Measurements from ENCODE around the gene KLHDC8A.

- TF ChIP-seq PRDM10 (tag by site-specific recombination; IDR thresholded peaks at IDR 0.05), result no peak
- no peak for TF ChIP-seq KLF17 (tag by site-specific recombination; IDR thresholded peaks at IDR 0.05)
- TF ChIP-seq, protein P1, sequence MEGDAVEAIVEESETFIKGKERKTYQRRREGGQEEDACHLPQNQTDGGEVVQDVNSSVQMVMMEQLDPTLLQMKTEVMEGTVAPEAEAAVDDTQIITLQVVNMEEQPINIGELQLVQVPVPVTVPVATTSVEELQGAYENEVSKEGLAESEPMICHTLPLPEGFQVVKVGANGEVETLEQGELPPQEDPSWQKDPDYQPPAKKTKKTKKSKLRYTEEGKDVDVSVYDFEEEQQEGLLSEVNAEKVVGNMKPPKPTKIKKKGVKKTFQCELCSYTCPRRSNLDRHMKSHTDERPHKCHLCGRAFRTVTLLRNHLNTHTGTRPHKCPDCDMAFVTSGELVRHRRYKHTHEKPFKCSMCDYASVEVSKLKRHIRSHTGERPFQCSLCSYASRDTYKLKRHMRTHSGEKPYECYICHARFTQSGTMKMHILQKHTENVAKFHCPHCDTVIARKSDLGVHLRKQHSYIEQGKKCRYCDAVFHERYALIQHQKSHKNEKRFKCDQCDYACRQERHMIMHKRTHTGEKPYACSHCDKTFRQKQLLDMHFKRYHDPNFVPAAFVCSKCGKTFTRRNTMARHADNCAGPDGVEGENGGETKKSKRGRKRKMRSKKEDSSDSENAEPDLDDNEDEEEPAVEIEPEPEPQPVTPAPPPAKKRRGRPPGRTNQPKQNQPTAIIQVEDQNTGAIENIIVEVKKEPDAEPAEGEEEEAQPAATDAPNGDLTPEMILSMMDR (tag by site-specific recombination; IDR thresholded peaks at IDR 0.05), result no peak
- TF ChIP-seq ZNF76 (tag by site-specific recombination; IDR thresholded peaks at IDR 0.05; ENCODE audit: borderline replicate concordance, low read depth), result no peak
Measured at GRCh38 chr1:205294934-205295333, 61.8 kb downstream of the KLHDC8A start.

Data from HEK293 (cell line).